GM19463 (cell line): Measurements from ENCODE around the gene CLDN15.

ENCODE experiments used
- ATAC-seq: cut with Tn5 transposase; IDR thresholded peaks from one replicate; pipeline ENCODE4 v1.9.1; 2021; ENCODE audit warnings: mild to moderate bottlenecking, moderate library complexity; ENCODE audit not compliant: unreplicated experiment

Gene CLDN15

DNA sequence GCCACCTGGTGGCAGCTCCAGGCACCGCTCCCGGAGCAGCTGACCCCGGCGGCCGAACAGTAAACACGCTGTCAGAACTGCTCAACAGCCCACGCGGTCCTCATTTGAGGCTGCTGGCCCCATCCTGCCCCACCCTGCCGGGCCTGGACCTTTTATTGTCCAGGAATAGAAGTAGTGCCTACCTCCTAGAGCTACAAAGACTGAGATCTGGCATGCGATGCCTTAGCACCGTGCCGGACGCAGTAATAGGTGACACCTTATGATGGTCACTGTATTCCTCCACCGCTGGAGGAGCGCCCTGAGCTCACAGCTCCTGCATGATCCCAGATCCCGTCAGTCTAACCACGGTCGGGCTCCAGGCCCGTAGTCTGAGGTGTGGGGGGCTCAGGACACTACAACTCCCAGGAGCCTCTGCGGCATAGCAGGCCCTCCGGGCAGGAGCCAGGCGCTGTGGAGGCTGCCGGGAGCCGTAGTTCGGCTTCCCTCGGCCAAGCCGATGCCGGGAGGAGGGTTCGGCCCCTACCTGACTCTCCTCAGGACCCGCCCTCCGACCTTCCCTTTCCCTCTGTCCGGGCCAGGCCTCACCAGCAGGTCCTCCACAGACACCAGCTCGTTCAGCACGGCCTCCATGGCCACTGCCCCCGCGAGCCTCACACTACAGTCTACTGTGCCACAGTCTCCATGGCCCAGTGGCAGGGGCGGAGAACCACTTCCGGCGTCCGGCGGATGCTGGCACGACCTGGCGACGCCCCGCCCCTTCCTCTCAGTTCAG lies 7.0 kb upstream of the CLDN15 start, which contains the start of gene FIS1:
Gene FIS1 (minus strand): TSS at position 707 of the 772 bp plus-strand sequence. CDS start 77 bp downstream, at position 630.
- ATAC-seq, result peak; percentile 94

DNA sequence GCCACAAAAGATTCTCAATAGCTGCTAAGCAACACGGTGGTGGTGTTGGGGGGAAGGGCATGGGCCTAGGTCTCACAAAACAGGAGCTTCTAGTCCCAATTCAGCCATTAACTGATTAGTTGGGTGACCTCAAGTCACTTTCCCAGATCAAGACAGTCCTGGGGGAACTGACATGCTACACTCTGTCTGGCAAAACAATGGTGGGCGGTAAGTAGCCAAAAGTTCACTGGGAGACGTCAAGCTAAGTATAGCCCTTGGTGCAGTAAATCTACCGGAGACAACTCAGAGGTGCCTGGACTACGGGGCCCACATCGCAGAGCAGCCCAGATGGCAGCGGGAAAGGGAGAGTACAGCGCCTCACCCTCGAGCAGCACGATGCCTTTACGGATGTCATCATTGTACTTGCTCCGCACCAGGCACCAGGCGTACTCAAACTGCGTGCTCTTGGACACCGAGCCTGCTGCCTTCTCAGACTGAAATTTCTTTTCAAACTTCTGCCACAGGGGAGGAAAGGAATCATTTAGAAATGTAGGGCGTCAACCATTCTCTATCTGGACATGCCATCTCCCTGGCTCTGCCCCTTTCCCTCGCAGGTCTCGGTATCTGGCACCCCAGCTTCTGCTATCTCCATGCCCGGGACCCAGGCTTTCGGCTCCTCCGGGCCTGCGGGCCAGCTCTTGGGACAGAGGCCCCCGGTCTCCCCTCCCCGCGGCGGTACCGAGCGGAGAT lies 6.2 kb upstream of the CLDN15 start:
- no peak for ATAC-seq

DNA sequence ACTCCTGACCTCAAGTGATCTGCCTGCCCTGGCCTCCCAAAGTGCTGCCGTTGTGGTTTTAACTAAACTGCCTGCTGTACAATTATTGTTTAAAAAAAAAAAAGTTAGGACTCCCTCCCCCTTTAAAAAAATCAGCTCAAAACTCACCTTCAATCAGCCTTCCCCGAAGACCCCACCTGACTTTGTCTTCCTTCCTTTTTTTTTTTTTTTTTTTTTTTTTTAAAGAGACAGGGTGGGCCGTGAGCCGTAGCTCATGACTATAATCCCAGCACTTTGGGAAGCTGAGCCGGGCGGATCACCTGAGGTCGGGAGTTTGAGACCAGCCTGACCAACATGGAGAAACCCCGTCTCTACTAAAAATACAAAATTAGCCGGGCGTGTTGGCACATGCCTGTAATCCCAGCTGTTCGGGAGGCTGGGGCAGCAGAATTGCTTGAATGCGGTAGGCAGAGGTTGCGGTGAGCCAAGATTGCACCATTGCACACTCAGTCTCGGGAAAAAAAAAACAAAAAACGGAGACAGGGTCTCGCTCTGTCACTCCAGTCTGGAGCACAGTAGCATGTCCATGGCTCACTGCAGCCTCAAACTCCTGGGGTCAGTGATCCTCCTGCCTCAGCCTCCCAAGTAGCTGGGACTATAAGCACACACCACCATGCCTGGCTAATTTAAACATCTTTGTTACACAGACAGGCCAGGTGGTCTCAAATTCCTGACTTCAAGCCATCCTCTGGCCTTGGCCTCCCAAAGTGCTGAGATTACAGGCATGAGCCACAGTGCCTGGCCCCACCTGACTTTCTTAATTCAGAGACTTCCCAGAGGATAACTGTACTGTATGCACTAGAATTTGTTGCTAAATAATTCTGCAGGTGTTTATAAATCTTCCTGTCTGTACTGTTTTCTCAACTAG lies 4.1 kb upstream of the CLDN15 start:
- no peak for ATAC-seq

GRCh38 chr7:101241015-101241363 lies 3.4 kb upstream of the CLDN15 start:
- no peak for ATAC-seq

- ATAC-seq, result no peak
These were observed 2.8 kb upstream of the CLDN15 start for GRCh38 chr7:101240226-101241014.

GRCh38 chr7:101239951-101240220 lies 2.3 kb upstream of the CLDN15 start:
- no peak for ATAC-seq

- ATAC-seq, result no peak
These were observed 1.8 kb upstream of the CLDN15 start for GRCh38 chr7:101239191-101239950.

GRCh38 chr7:101238226-101239182 lies 902 bp upstream of the CLDN15 start:
- no peak for ATAC-seq

- no peak for ATAC-seq
These were observed 1.2 kb downstream of the CLDN15 start for GRCh38 chr7:101236292-101236835.

DNA sequence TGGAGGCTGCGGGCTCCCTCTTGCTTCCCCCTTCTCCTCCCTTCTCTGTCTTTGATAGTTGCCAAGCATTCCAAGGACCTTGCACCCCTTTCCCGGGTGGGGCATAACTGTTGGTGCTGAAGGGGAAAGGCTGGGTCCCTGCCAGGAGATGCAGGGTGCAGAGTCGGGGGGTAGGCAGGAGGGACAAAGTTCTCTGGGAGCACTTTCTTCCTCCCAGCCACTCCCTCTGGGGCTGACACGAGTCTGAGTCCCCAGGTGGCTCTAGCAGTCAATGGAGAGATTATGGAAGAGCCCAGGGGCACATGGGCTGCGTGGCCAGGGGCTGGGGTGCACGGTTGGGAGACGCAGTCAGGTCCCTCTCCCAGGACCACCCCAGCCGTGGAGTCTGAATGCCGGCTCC lies 2.1 kb downstream of the CLDN15 start:
- no peak for ATAC-seq

DNA sequence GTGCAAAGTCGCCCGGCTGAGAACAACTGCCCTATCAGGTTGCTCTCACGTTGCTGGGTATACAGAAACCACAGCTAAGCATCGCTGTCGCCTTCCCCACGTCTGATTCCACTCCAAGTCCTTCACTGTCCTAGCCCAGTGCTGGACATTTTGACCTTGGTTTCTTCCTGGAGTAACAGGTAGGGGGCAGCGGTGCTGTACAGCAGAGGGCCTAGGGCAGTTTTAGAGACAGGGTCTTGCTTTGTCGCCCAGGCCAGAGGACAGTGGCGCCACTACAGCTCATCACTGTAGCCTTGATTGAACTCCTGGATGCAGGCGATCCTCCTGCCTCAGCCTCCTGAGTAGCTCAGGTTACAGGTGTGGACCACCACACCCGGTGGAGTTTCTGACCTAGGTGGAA lies 2.6 kb downstream of the CLDN15 start:
- ATAC-seq, result no peak

- ATAC-seq, result no peak
These were observed 3.0 kb downstream of the CLDN15 start for GRCh38 chr7:101234636-101235035.

DNA sequence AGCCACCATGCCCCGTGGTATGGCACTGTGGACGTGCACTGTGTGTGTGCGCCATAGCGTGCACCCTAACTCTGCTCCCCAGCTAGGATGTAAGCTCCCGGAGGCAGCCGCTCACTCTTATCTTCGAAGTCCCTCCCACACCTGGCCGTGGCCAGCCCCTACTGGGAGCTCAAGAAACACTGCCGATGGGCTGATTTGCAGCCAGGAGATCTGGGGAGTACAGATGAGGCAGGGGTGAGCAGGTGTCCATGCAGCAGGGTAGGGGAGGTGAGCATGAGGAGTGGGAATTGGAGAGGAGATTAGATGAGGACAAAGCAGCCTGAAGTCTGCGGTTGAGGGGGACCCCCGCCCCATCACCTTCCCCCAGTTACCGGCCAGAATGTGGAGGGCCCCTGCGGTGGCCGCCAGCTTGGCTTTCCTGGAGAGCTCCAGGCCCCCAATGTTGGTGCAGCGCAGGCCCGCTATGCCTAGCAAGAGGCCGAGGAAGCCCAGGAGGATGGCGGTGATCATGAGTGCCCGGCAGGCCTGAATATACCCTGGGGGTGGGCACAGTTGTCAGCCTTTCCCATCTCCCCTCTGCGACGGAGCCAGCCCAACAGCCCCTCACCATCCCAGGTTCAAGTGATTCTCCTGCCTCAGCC lies 3.6 kb downstream of the CLDN15 start:
- no peak for ATAC-seq

DNA sequence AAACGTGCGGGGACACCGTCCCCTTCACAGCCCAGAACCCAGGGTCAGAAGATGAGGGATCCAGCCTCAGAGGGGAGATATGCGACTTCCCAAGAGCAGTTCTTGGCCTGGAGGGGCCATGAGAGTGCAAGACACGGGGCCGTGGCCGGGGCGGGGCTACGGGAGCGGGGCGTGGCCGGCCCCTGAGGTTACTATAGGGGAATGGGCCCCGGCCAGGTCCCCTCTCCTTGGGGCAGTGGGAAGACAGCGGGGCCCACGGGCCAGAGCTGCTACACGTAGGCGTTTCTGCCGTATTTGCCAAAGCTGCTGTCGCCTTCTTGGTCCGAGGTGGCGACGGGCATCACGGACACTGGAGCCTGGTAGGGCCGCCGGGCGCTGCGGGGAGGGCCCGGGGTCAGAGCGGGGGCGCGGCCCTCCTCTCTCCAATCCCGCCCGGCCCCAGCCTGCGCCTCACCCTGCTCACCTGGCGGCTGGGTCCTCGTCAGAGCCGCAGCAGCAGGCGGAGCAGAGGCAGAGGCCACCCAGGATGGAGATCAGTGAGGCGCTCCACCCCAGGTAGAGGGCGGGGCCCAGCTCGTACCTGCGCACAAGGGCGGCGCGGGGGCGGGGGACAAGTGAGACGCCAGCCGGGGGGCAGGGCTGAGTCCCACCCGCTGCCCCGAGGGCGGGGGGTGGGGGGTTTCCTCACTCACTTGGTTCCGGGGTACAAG lies 5.3 kb downstream of the CLDN15 start:
- ATAC-seq, result no peak

- no peak for ATAC-seq
These were observed 6.0 kb downstream of the CLDN15 start for GRCh38 chr7:101231644-101232043.

DNA sequence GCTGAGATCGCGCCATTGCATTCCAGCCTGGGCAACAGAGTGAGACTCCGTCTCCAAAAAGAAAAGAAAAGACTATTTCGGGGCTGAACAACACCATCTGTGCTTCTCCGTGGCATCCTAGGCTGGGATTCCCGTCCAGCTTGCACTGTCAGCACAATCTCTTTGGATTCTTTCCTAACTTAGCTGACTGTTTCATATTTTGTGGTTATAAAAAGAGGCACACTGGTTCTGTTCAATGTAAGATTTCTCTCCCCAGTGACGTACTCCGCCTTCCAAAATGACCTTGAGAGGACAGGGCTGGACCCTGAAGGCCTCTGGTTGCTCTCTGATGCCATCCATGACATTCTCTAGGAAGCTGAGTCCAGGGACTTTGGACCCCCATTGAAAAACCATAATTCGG lies 10.9 kb downstream of the CLDN15 start:
- no peak for ATAC-seq

- no peak for ATAC-seq
These were observed 12.0 kb downstream of the CLDN15 start for GRCh38 chr7:101225650-101226049.

DNA sequence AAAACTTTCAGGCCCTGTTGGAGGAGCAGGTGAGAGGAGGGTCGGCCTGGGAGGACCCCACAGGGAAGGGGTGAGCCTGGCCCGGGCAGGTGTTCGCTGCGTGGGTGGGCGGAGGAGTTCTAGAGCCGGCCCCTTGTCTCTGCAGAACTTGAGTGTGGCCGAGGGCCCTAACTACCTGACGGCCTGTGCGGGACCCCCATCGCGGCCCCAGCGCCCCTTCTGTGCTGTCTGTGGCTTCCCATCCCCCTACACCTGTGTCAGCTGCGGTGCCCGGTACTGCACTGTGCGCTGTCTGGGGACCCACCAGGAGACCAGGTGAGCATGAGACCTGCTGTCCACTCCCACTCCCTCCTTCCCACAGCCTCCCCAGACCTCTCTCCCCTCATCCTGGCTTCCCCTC lies 14.1 kb downstream of the CLDN15 start:
- no peak for ATAC-seq
